ENCODE data around the gene FAM110D. TPM values are rescaled to one million over a fixed set of nuclear protein-coding genes. Genes with fewer than 3 reads are reported as not detected.

The FAM110D gene
- polyA plus RNA-seq, 1 donor from 2014 or later = 0.31 TPM

GRCh38 chr1:26190373-26190987 is 31.6 kb downstream of the FAM110D start, which contains the start of gene CATSPER4:
TSS of gene CATSPER4 (plus strand) at chr1:26190602. CDS start at chr1:26190628, 26 bp downstream.
- Histone ChIP-seq H3K27ac (ENCODE audit: low read length) (no peak within 1 kb of the TSS), H3K27me3 (ENCODE audit: insufficient read depth, low read depth, low read length) (no peaks in the 10 kb centered on the region), H3K4me3 (ENCODE audit: low read length) (no peak within 1 kb of the TSS), H3K36me3 (ENCODE audit: insufficient read depth, low read length) (no peaks in the 10 kb centered on the region), H3K79me2 (replicated peaks; ENCODE audit: insufficient read depth, low read length) (no peaks in the 10 kb centered on the region), H3K9me3 (ENCODE audit: low read length) (no peaks in the 10 kb centered on the region), H3K4me2 (ENCODE audit: low read length) (no peak within 1 kb of the TSS), H4K20me1 (ENCODE audit: insufficient read depth) (no peaks in the 10 kb centered on the region), H3K9ac (ENCODE audit: low read length) (no peak within 1 kb of the TSS), H2AFZ (ENCODE audit: low read depth, low read length) (no peak within 1 kb of the TSS), H3K9me2 (ENCODE audit: insufficient read depth, low read length) (no peaks in the 10 kb centered on the region), H3F3A (ENCODE audit: insufficient read depth, low read length, poor library complexity, severe bottlenecking) (no peaks in the 10 kb centered on the region)
- peak; percentile 24 for TF ChIP-seq CTCF (IDR thresholded peaks at IDR 0.05; ENCODE audit: poor library complexity, severe bottlenecking)
- TF ChIP-seq TAF1 (IDR thresholded peaks at IDR 0.05; ENCODE audit: low read depth) = no peak
- TF ChIP-seq POLR2AphosphoS5 (IDR thresholded peaks at IDR 0.05) = no peak
- TF ChIP-seq RAD21 (conservative IDR thresholded peaks at IDR 0.05) = peak; percentile 19

DNA sequence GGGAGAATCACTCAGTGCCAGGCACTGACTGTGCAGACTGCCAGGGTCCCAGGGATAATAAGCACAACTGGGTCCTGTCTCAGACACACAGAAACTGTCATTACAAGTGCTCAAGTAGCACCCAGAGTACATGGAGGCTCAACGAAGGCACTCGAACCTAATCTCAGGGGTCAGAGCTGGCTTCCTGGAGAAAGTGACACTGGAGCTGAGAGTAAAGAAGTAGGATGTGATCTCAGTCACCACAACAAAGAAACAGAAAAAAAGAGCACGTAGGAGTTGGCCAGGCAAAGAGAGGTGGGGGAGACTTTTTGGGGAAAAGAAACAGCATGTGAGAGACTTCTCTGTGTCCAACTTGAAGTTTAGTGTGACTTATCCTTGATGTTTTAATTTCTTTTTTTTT is 32.9 kb downstream of the FAM110D start:
- Histone ChIP-seq H3F3A (ENCODE audit: insufficient read depth, low read length, poor library complexity, severe bottlenecking) (no peaks in the 10 kb centered on the region), H3K9ac (ENCODE audit: low read length) (no peak overlapping the region), H3K36me3 (ENCODE audit: insufficient read depth, low read length) (no peaks in the 10 kb centered on the region), H3K9me3 (ENCODE audit: low read length) (no peaks in the 10 kb centered on the region), H4K20me1 (ENCODE audit: insufficient read depth) (no peaks in the 10 kb centered on the region), H2AFZ (ENCODE audit: low read depth, low read length) (no peak overlapping the region), H3K79me2 (replicated peaks; ENCODE audit: insufficient read depth, low read length) (no peaks in the 10 kb centered on the region), H3K9me2 (ENCODE audit: insufficient read depth, low read length) (no peaks in the 10 kb centered on the region), H3K4me3 (ENCODE audit: low read length) (no peak overlapping the region), H3K4me2 (ENCODE audit: low read length) (no peak overlapping the region), H3K27ac (ENCODE audit: low read length) (no peak overlapping the region), H3K27me3 (ENCODE audit: insufficient read depth, low read depth, low read length) (no peaks in the 10 kb centered on the region)
- TF ChIP-seq TAF1 (IDR thresholded peaks at IDR 0.05; ENCODE audit: low read depth) = no peak

DNA sequence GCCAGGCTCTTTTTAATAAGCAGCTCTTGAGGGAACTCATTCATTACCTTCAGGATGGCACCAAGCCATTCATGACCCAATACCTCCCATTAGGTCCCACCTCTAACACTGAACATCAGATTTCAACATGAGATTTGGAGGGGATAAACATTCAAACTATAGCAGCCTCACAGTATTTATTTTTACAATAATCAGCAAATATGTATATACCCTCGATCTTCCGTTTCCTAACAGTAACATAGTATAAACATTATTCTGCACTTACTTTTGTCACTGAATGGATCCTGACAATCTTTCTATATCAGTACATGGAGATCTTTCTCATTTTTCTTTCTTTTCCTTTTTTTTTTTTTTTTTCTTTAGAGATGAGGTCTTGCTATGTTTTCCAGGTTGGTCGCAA is 36.9 kb downstream of the FAM110D start:
- no peak overlapping the region for H3K4me2 ChIP-seq (ENCODE audit: low read length)
- no peaks in the 10 kb centered on the region for H4K20me1 ChIP-seq (ENCODE audit: insufficient read depth)
- no peak overlapping the region for H3K9ac ChIP-seq (ENCODE audit: low read length)
- H3K27me3 ChIP-seq (ENCODE audit: insufficient read depth, low read depth, low read length) = no peaks in the 10 kb centered on the region
- H3K4me3 ChIP-seq (ENCODE audit: low read length) = no peak overlapping the region
- no peaks in the 10 kb centered on the region for H3K79me2 ChIP-seq (replicated peaks; ENCODE audit: insufficient read depth, low read length)
- H3K36me3 ChIP-seq (ENCODE audit: insufficient read depth, low read length) = no peaks in the 10 kb centered on the region
- H2AFZ ChIP-seq (ENCODE audit: low read depth, low read length) = no peak overlapping the region
- no peaks in the 10 kb centered on the region for H3F3A ChIP-seq (ENCODE audit: insufficient read depth, low read length, poor library complexity, severe bottlenecking)
- H3K9me3 ChIP-seq (ENCODE audit: low read length) = no peaks in the 10 kb centered on the region
- no peak overlapping the region for H3K27ac ChIP-seq (ENCODE audit: low read length)
- no peak for TF ChIP-seq MXI1 (conservative IDR thresholded peaks at IDR 0.05; ENCODE audit: poor library complexity, severe bottlenecking)
- no peak for TF ChIP-seq RAD21 (conservative IDR thresholded peaks at IDR 0.05)
- TF ChIP-seq TAF1 (IDR thresholded peaks at IDR 0.05; ENCODE audit: low read depth) = no peak
- no peak for TF ChIP-seq EZH2 (IDR thresholded peaks at IDR 0.05; ENCODE audit: borderline replicate concordance, insufficient read depth, low read length, poor library complexity, severe bottlenecking)
- TF ChIP-seq POLR2AphosphoS5 (IDR thresholded peaks at IDR 0.05) = no peak
- TF ChIP-seq CTCF (IDR thresholded peaks at IDR 0.05; ENCODE audit: poor library complexity, severe bottlenecking) = no peak
- no peak for TF ChIP-seq EP300 (conservative IDR thresholded peaks at IDR 0.05; ENCODE audit: poor library complexity, severe bottlenecking)
- TF ChIP-seq, protein P1, sequence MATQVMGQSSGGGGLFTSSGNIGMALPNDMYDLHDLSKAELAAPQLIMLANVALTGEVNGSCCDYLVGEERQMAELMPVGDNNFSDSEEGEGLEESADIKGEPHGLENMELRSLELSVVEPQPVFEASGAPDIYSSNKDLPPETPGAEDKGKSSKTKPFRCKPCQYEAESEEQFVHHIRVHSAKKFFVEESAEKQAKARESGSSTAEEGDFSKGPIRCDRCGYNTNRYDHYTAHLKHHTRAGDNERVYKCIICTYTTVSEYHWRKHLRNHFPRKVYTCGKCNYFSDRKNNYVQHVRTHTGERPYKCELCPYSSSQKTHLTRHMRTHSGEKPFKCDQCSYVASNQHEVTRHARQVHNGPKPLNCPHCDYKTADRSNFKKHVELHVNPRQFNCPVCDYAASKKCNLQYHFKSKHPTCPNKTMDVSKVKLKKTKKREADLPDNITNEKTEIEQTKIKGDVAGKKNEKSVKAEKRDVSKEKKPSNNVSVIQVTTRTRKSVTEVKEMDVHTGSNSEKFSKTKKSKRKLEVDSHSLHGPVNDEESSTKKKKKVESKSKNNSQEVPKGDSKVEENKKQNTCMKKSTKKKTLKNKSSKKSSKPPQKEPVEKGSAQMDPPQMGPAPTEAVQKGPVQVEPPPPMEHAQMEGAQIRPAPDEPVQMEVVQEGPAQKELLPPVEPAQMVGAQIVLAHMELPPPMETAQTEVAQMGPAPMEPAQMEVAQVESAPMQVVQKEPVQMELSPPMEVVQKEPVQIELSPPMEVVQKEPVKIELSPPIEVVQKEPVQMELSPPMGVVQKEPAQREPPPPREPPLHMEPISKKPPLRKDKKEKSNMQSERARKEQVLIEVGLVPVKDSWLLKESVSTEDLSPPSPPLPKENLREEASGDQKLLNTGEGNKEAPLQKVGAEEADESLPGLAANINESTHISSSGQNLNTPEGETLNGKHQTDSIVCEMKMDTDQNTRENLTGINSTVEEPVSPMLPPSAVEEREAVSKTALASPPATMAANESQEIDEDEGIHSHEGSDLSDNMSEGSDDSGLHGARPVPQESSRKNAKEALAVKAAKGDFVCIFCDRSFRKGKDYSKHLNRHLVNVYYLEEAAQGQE (IDR thresholded peaks at IDR 0.05; ENCODE audit: borderline replicate concordance) = no peak
- TF ChIP-seq SMC3 (conservative IDR thresholded peaks at IDR 0.05; ENCODE audit: poor library complexity) = no peak
- H3K9me2 ChIP-seq (ENCODE audit: insufficient read depth, low read length) = no peaks in the 10 kb centered on the region
